T47D (cell line): ENCODE measurements around the gene ADAMTS17.

Experiments
- DNase-seq, 2 experiments: peaks; one replicate each; pipeline versions ENCODE4 v3.0.0 to v3.0.0-alpha.2; 2011 to 2012; ENCODE audit warnings: low read depth in 1 of 2, low spot score in 1 of 2
- JUND ChIP-seq: IDR thresholded peaks from 2 replicates; pipeline ENCODE4 v1.6.1; 2012; ENCODE audit warnings: low read depth
- in situ Hi-C: cut with HindIII; loops from 2 replicates; pipeline ENCODE4 v1.10.0; 2016; ENCODE audit warnings: low sequenced_read_pairs, low pct_unique_long_range_greater_than_20kb

The ADAMTS17 gene

GRCh38 chr15:100049936-100050876, 291.6 kb downstream of the ADAMTS17 start:
- in situ Hi-C loops, result no loop called here
- DNase-seq, result no peak
- TF ChIP-seq JUND, result no peak

GRCh38 chr15:100049483-100049882, 292.3 kb downstream of the ADAMTS17 start:
- no peak for TF ChIP-seq JUND
- in situ Hi-C loops, result no loop called here
- no peak for DNase-seq

- no peak for TF ChIP-seq JUND
- in situ Hi-C loops, result no loop called here
- DNase-seq, result no peak
Measured at GRCh38 chr15:100048736-100049135, 293.0 kb downstream of the ADAMTS17 start.

GRCh38 chr15:100043692-100044091, 298.1 kb downstream of the ADAMTS17 start:
- in situ Hi-C loops, result no loop called here
- peak in 1 of 2 experiments; percentile 17 for DNase-seq
- no peak for TF ChIP-seq JUND

GRCh38 chr15:100043068-100043641, 298.6 kb downstream of the ADAMTS17 start:
- no peak for TF ChIP-seq JUND
- in situ Hi-C loops, result no loop called here
- peak in 1 of 2 experiments; percentile 42 for DNase-seq

GRCh38 chr15:100042558-100042957, 299.2 kb downstream of the ADAMTS17 start:
- no peak for DNase-seq
- TF ChIP-seq JUND, result no peak
- in situ Hi-C loops, result no loop called here

GRCh38 chr15:100041127-100041828, 300.5 kb downstream of the ADAMTS17 start:
- no peak for DNase-seq
- no peak for TF ChIP-seq JUND
- in situ Hi-C loops, result no loop called here

- in situ Hi-C loops, result no loop called here
- TF ChIP-seq JUND, result no peak
Measured at GRCh38 chr15:100039994-100040393, 301.8 kb downstream of the ADAMTS17 start.

GRCh38 chr15:100038736-100039135, 303.0 kb downstream of the ADAMTS17 start:
- in situ Hi-C loops, result no loop called here
- TF ChIP-seq JUND, result no peak

More at GRCh38 chr15:100039994-100040393, 301.8 kb downstream of the ADAMTS17 start:
- DNase-seq, result no peak

GRCh38 chr15:100037901-100038300, 303.9 kb downstream of the ADAMTS17 start:
- in situ Hi-C loops, result no loop called here
- no peak for TF ChIP-seq JUND
- DNase-seq, result no peak

More at GRCh38 chr15:100038736-100039135, 303.0 kb downstream of the ADAMTS17 start:
- DNase-seq, result no peak

GRCh38 chr15:100036015-100036414, 305.8 kb downstream of the ADAMTS17 start:
- no peak for TF ChIP-seq JUND
- no peak for DNase-seq
- in situ Hi-C loops, result no loop called here

- no peak for TF ChIP-seq JUND
- in situ Hi-C loops, result no loop called here
- DNase-seq, result no peak
Measured at GRCh38 chr15:100034191-100034590, 307.6 kb downstream of the ADAMTS17 start.

GRCh38 chr15:100033140-100033857, 308.5 kb downstream of the ADAMTS17 start:
- in situ Hi-C loops, result no loop called here
- no peak for DNase-seq
- TF ChIP-seq JUND, result no peak
